IMR-90 (cell line): ENCODE data around the gene CCDC50. TPM values are rescaled to one million over a fixed set of nuclear protein-coding genes. Genes with fewer than 3 reads are reported as not detected.

Experiments
- ATAC-seq: fragments of 200-7000 bp; cut with Tn5 transposase; 2 replicates; pipeline ENCODE4 v1.9.1; 2020; ENCODE audit warnings: low read depth, mild to moderate bottlenecking, moderate library complexity
- BruUV-seq: library from RNA; stranded (reverse); fragments of 400-500 nt; replicated peaks from 2 replicates; lab custom pipeline; 2021; lab: Mats Ljungman, UMichigan
- CTCF ChIA-PET: fragments of 300-600 bp; formaldehyde crosslinking; extraction: SDS; loops from one replicate; lab custom pipeline; 2021; ENCODE audit warnings: antibody characterized with exemption; lab: Yijun Ruan, JAX
- POLR2A ChIA-PET: fragments of 300-600 bp; sonication (Branson Sonifier 250); formaldehyde crosslinking; loops from one replicate; lab custom pipeline; 2022; ENCODE audit warnings: antibody characterized with exemption; ENCODE audit not compliant: unreplicated experiment; lab: Charles Lee
- DNase-seq: peaks from one replicate; pipeline ENCODE4 v3.0.0; 2013
- H2AFZ ChIP-seq: replicated peaks from 2 replicates; pipeline ENCODE3; 2013; ENCODE audit warnings: low read length, mild to moderate bottlenecking; ENCODE audit not compliant: poor library complexity
- H2AK5ac ChIP-seq: 2 replicates; pipeline ENCODE4 v1.6.1; 2013; ENCODE audit warnings: low read depth, low read length, inconsistent platforms
- H2AK9ac ChIP-seq: replicated peaks from 2 replicates; pipeline ENCODE3; 2013; ENCODE audit warnings: mild to moderate bottlenecking, low read depth, low read length, moderate library complexity; ENCODE audit not compliant: poor library complexity
- H2BK120ac ChIP-seq: 2 replicates; pipeline ENCODE4 v1.6.1; 2013; ENCODE audit warnings: low read depth, low read length, inconsistent platforms
- H2BK15ac ChIP-seq: 3 replicates; pipeline ENCODE4 v1.6.1; 2013; ENCODE audit warnings: low read depth, low read length, inconsistent platforms
- H2BK20ac ChIP-seq: 2 replicates; pipeline ENCODE4 v1.6.1; 2013; ENCODE audit warnings: low read depth, mild to moderate bottlenecking, inconsistent platforms, low read length, moderate library complexity
- H2BK5ac ChIP-seq: 2 replicates; pipeline ENCODE4 v1.6.1; 2013; ENCODE audit warnings: mild to moderate bottlenecking, low read depth, low read length, inconsistent platforms; ENCODE audit not compliant: poor library complexity, severe bottlenecking
- H3K14ac ChIP-seq: replicated peaks from 2 replicates; pipeline ENCODE4 v1.6.1; 2013; ENCODE audit warnings: low read depth, low read length, inconsistent platforms
- H3K18ac ChIP-seq: 2 replicates; pipeline ENCODE4 v1.6.1; 2013; ENCODE audit warnings: low read depth, low read length, control low read depth
- H3K23ac ChIP-seq: 2 replicates; pipeline ENCODE4 v1.6.1; 2013; ENCODE audit warnings: low read depth, low read length, inconsistent platforms
- H3K27ac ChIP-seq: 2 replicates; pipeline ENCODE4 v1.5.1; 2013; ENCODE audit warnings: mild to moderate bottlenecking, control low read depth, low read length; ENCODE audit not compliant: insufficient read depth
- H3K27me3 ChIP-seq: 2 replicates; pipeline ENCODE4 v1.6.1; 2013; ENCODE audit warnings: low read length; ENCODE audit not compliant: control insufficient read depth, insufficient read depth
- H3K36me3 ChIP-seq: 2 replicates; pipeline ENCODE4 v1.6.1; 2013; ENCODE audit warnings: low read length, mixed read lengths; ENCODE audit not compliant: control insufficient read depth, insufficient read depth
- H3K4ac ChIP-seq: 2 replicates; pipeline ENCODE4 v1.6.1; 2013; ENCODE audit warnings: low read depth, low read length, inconsistent platforms
- H3K4me1 ChIP-seq: 2 replicates; pipeline ENCODE4 v1.6.1; 2013; ENCODE audit warnings: low read length, mixed read lengths; ENCODE audit not compliant: control insufficient read depth, insufficient read depth
- H3K4me2 ChIP-seq: 2 replicates; pipeline ENCODE4 v1.6.1; 2013; ENCODE audit warnings: low read depth, mild to moderate bottlenecking, control low read depth, low read length, moderate library complexity
- H3K4me3 ChIP-seq: 2 replicates; pipeline ENCODE4 v1.5.1; 2013; ENCODE audit warnings: low read depth, mild to moderate bottlenecking, control low read depth, low read length, moderate library complexity; ENCODE audit not compliant: insufficient read depth
- H3K56ac ChIP-seq: 2 replicates; pipeline ENCODE4 v1.6.1; 2013; ENCODE audit warnings: low read length, inconsistent platforms; ENCODE audit not compliant: insufficient read depth; ENCODE audit errors: extremely low read depth
- H3K79me1 ChIP-seq, 2 experiments: 2 replicates each; pipeline ENCODE4 v1.6.1; 2013; ENCODE audit warnings: low read length in 2 of 2, inconsistent platforms in 1 of 2, low read depth in 1 of 2
- H3K9ac ChIP-seq: 2 replicates; pipeline ENCODE4 v1.6.1; 2013; ENCODE audit warnings: low read depth, low read length, control low read depth
- H3K9me1 ChIP-seq: 2 replicates; pipeline ENCODE4 v1.6.1; 2013; ENCODE audit warnings: low read length, inconsistent platforms; ENCODE audit not compliant: insufficient read depth
- H3K9me3 ChIP-seq: 2 replicates; pipeline ENCODE4 v1.6.1; 2013; ENCODE audit warnings: low read length; ENCODE audit not compliant: control insufficient read depth, insufficient read depth
- H4K20me1 ChIP-seq: 2 replicates; pipeline ENCODE4 v1.6.1; 2013; ENCODE audit warnings: low read length, inconsistent platforms; ENCODE audit not compliant: insufficient read depth
- H4K5ac ChIP-seq: 2 replicates; pipeline ENCODE4 v1.6.1; 2013; ENCODE audit warnings: mild to moderate bottlenecking, low read depth, low read length, control low read depth
- H4K8ac ChIP-seq, 2 experiments: 2 replicates each; pipeline ENCODE4 v1.6.1; 2013; ENCODE audit warnings: low read depth in 2 of 2, low read length in 2 of 2, control low read depth in 1 of 2, inconsistent platforms in 1 of 2
- H4K91ac ChIP-seq: 2 replicates; pipeline ENCODE4 v1.6.1; 2013; ENCODE audit warnings: low read depth, low read length, inconsistent platforms; ENCODE audit not compliant: insufficient read depth
- CTCF ChIP-seq: conservative IDR thresholded peaks from 2 replicates; pipeline ENCODE4 v1.5.1; 2012; ENCODE audit warnings: mild to moderate bottlenecking, low read depth, low read length, improper control_type of control experiment
- ELK1 ChIP-seq: fragments of 150-350 bp; IDR thresholded peaks from 2 replicates; pipeline ENCODE4 v1.6.1; 2016; ENCODE audit warnings: low read depth, mild to moderate bottlenecking, low read length, moderate library complexity, borderline replicate concordance
- WGBS, 2 experiments: methylation state at CpG; one replicate each; pipeline versions ENCODE4 v1.1.5 to v1.1.7; 2013; ENCODE audit warnings: missing lambda C conversion rate in 2 of 2; ENCODE audit not compliant: insufficient read length in 1 of 2; ENCODE audit errors: extremely low coverage in 2 of 2; 5-methylcytosine and 5-hydroxymethylcytosine counted together
- dilution Hi-C: fragments of 300-500 bp; cut with HindIII; formaldehyde crosslinking; loops from one replicate; pipeline ENCODE4 v1.14.3; 2018; ENCODE audit warnings: low sequenced_read_pairs; ENCODE audit not compliant: unreplicated experiment
- in situ Hi-C: fragments of 300-500 bp; cut with MboI; formaldehyde crosslinking; loops from 3 replicates; pipeline ENCODE4 v1.14.3; 2019; ENCODE audit warnings: low sequenced_read_pairs, inconsistent platforms, mixed read lengths
- intact Hi-C: fragments of 100-400 bp; cut with micrococcal nuclease; formaldehyde crosslinking; loops from 2 replicates; pipeline ENCODE4 v1.10.0; 2022
- polyA plus RNA-seq, 3 experiments: library from polyadenylated mRNA; depleted of rRNA; stranded (reverse); fragments of >200 nt; gene quantifications; 2 replicates each; pipeline ENCODE4 v1.2.3, GENCODE V29; 2012; ENCODE audit warnings: low replicate concordance in 1 of 3
- total RNA-seq: library from RNA; depleted of rRNA; stranded (reverse); fragments of >200 nt; gene quantifications from 2 replicates; pipeline ENCODE4 v1.2.3, GENCODE V29; 2012

The CCDC50 gene
- total and polyA plus RNA-seq, 2 of the 4 experiments (the other 2 are of a cell fraction), result 59.0 to 63.1 TPM

GRCh38 chr3:191283400-191283799 is 45.8 kb upstream of the CCDC50 start:
- intact Hi-C loops (no loop called here), in situ Hi-C loops (no loop called here), dilution Hi-C loops (no loop called here)
- Histone ChIP-seq H3K56ac (no peak overlapping the region), H3K27ac (no peak overlapping the region), H2BK5ac (no peak overlapping the region), H3K79me1 (no peaks in the 10 kb centered on the region), H3K4me3 (no peak overlapping the region), H4K5ac (no peak overlapping the region), H2AFZ (no peak overlapping the region), H3K14ac (no peak overlapping the region), H4K20me1 (no peaks in the 10 kb centered on the region), H3K4me1 (no peaks in the 10 kb centered on the region), H3K18ac (no peak overlapping the region), H3K36me3 (no peaks in the 10 kb centered on the region), H2BK15ac (no peak overlapping the region), H3K4me2 (no peak overlapping the region), H3K9ac (no peak overlapping the region), H3K27me3 (no peaks in the 10 kb centered on the region), H3K9me3 (no peaks in the 10 kb centered on the region), H3K23ac (no peak overlapping the region), H2BK120ac (no peak overlapping the region), H4K8ac (no peak overlapping the region), H3K4ac (no peak overlapping the region), H2AK5ac (no peak overlapping the region), H4K91ac (no peak overlapping the region), H3K9me1 (no peaks in the 10 kb centered on the region), H2BK20ac (no peak overlapping the region), H2AK9ac (no peak overlapping the region)
- ATAC-seq (no peak), DNase-seq (no peak)
- no peak for TF ChIP-seq CTCF
- TF ChIP-seq ELK1, result no peak
- no CpG with 5 or more reads among the region's 2 CpGs for WGBS, 2 experiments
- ChIA-PET CTCF (no interaction called here), POLR2A (no interaction called here)
- no TSS peak for BruUV-seq
